Activated T-helper 1 cell treated with anti-CD3 and anti-CD28 coated beads, Interleukin-12 subunit alpha, Interleukin-12 subunit beta, Interleukin-2, Interleukin-4 antibody, amounts not matched to agents 30 ng/mL and 10 ng/mL and 1 ng/mL, durations not matched to agents 14 hours and 24 hours and 36 hours (primary cell): ENCODE data around the gene LCTL. TPM values are rescaled to one million over a fixed set of nuclear protein-coding genes. Genes with fewer than 3 reads are reported as not detected.

Experiments used
- DNase-seq: peaks from one replicate; pipeline ENCODE4 v3.0.0; 2021; ENCODE audit warnings: low spot score
- H3K27ac Mint-ChIP-seq: one replicate; pipeline ENCODE4 v1.8.0; 2021; ENCODE audit warnings: mild to moderate bottlenecking, mixed read lengths
- H3K27me3 Mint-ChIP-seq: one replicate; pipeline ENCODE4 v1.8.0; 2022; ENCODE audit warnings: mild to moderate bottlenecking, moderate library complexity, mixed read lengths; ENCODE audit not compliant: insufficient read depth
- H3K36me3 Mint-ChIP-seq: one replicate; pipeline ENCODE4 v1.8.0; 2021; ENCODE audit warnings: low read depth, mixed read lengths
- H3K4me1 Mint-ChIP-seq: one replicate; pipeline ENCODE4 v1.8.0; 2021; ENCODE audit warnings: low read depth, mixed read lengths
- H3K4me3 Mint-ChIP-seq: one replicate; pipeline ENCODE4 v1.8.0; 2021; ENCODE audit warnings: mild to moderate bottlenecking, moderate library complexity, mixed read lengths
- H3K9me3 Mint-ChIP-seq: one replicate; pipeline ENCODE4 v1.8.0; 2021; ENCODE audit warnings: mixed read lengths
- intact Hi-C: fragments of 100-400 bp; cut with micrococcal nuclease; formaldehyde crosslinking; loops from one replicate; pipeline ENCODE4 v1.15.1; 2024
- total RNA-seq: library from RNA; stranded (reverse); gene quantifications from 2 replicates; pipeline ENCODE4 v1.2.3, GENCODE V29; 2022

LCTL gene
- total RNA-seq, 1 donor from 2014 or later, result not detected

- H3K36me3 Mint-ChIP-seq, result no peaks in the 10 kb centered on the region
- DNase-seq, result no peak
- intact Hi-C loops, result no loop called here
- H3K27me3 Mint-ChIP-seq, result peaks cover 8% of the 10 kb centered on the region
- no peaks in the 10 kb centered on the region for H3K4me1 Mint-ChIP-seq
- no peaks in the 10 kb centered on the region for H3K9me3 Mint-ChIP-seq
- H3K27ac Mint-ChIP-seq, result no peak overlapping the region
- H3K4me3 Mint-ChIP-seq, result no peak overlapping the region
These were observed 22.7 kb upstream of the LCTL start for GRCh38 chr15:66588537-66588936.

DNA sequence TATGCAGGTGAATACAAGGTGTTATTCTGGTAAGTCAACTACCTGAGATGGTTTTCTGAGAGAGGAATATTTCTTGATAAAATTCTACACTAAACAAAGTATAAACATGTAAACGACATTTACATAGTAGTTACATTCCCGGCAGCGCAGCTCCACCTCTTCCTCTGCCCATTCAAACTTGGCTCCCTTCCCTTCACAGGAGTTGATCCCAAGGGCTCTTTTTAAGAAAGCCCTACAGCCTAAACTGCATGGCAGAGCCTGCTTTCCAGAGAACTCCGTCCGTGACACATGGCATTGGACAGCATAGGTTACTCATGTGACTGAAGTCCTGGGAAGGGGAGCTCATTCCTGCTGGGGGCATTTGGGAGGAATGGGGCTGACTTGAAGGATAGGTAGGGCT lies 22.0 kb upstream of the LCTL start:
- no peak overlapping the region for H3K4me3 Mint-ChIP-seq
- no peak for DNase-seq
- no peaks in the 10 kb centered on the region for H3K36me3 Mint-ChIP-seq
- intact Hi-C loops, result no loop called here
- H3K9me3 Mint-ChIP-seq, result no peaks in the 10 kb centered on the region
- H3K27me3 Mint-ChIP-seq, result peaks cover 6% of the 10 kb centered on the region
- no peak overlapping the region for H3K27ac Mint-ChIP-seq
- H3K4me1 Mint-ChIP-seq, result no peaks in the 10 kb centered on the region

DNA sequence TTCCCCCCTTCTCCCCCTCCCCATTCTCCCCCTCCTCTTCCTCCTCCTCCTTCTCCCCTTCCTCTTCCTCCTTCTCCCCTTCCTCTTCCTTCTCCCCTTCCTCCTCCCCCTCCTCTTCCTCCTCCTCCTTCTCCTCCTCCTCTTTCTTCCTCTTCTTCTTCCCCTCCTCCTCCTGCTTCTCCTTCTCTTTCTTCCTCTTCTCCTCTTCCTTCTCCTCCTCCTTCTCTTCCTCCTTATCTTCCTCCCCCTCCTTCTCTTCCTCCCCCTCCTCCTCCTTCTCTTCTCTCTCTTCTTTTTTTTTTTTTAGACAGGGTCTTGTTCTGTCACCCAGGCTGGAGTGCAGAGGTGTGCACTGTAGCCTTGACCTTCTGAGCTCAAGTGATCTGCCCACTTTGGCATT lies 21.2 kb upstream of the LCTL start:
- Mint-ChIP-seq H3K27me3 (peaks cover 6% of the 10 kb centered on the region), H3K4me3 (no peak overlapping the region), H3K27ac (no peak overlapping the region), H3K36me3 (no peaks in the 10 kb centered on the region), H3K9me3 (no peaks in the 10 kb centered on the region), H3K4me1 (no peaks in the 10 kb centered on the region)
- no peak for DNase-seq
- intact Hi-C loops, result no loop called here

DNA sequence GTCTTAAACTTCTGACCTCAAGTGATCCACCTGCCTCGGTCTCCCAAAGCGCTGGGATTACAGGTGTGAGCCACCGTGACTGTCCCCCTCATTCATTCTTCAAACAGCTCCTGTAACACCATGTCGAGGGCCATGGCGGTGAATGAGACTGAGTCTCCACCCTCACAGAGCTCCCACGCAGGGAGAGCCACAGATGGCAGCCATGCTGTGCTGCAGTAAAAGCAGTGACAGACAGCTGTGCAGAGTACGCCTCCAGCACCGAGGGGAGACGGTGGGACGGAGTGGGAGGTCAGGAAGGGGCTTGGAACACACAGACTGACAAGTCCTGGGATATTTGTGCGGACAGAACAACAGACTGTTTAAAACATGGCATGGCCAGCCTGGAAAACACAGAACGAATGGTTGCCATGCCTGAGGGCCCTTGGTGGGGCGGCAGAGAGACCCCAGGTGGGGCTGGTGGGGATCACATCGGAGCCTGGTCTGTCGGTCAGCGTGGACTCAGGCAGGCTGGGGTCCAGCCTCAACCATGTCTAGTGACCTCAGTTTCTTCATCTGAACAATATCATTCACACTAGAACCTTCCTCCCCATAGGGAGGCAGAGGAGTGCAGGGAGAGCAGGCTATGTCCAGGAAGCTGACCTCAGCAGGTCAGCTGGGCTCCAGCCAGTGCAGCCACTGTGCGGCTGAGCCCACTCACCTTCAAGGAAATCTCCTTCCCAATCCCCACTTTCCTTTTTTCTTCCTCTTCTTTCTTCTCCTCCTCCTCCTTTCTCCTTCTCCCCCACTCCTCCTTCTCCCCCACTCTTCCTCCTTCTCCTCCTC lies 20.6 kb upstream of the LCTL start:
- H3K9me3 Mint-ChIP-seq, result no peaks in the 10 kb centered on the region
- DNase-seq, result no peak
- no peaks in the 10 kb centered on the region for H3K36me3 Mint-ChIP-seq
- no peak overlapping the region for H3K4me3 Mint-ChIP-seq
- H3K4me1 Mint-ChIP-seq, result no peaks in the 10 kb centered on the region
- intact Hi-C loops, result no loop called here
- peaks cover 6% of the 10 kb centered on the region for H3K27me3 Mint-ChIP-seq
- no peak overlapping the region for H3K27ac Mint-ChIP-seq

- Mint-ChIP-seq H3K9me3 (no peaks in the 10 kb centered on the region), H3K27ac (no peak overlapping the region), H3K36me3 (no peaks in the 10 kb centered on the region)
These were observed 16.3 kb upstream of the LCTL start for GRCh38 chr15:66581972-66582537.

GRCh38 chr15:66580643-66581042 lies 14.8 kb upstream of the LCTL start:
- Mint-ChIP-seq H3K36me3 (no peaks in the 10 kb centered on the region), H3K4me3 (no peak overlapping the region), H3K27me3 (peaks cover 4% of the 10 kb centered on the region), H3K9me3 (no peaks in the 10 kb centered on the region), H3K4me1 (no peaks in the 10 kb centered on the region), H3K27ac (no peak overlapping the region)
- no peak for DNase-seq
- intact Hi-C loops, result no loop called here

More at GRCh38 chr15:66581972-66582537, 16.3 kb upstream of the LCTL start:
- Mint-ChIP-seq H3K27me3 (peaks cover 7% of the 10 kb centered on the region), H3K4me3 (no peak overlapping the region), H3K4me1 (no peaks in the 10 kb centered on the region)
- DNase-seq, result no peak
- intact Hi-C loops, result no loop called here

GRCh38 chr15:66578286-66578875 lies 12.6 kb upstream of the LCTL start:
- Mint-ChIP-seq H3K27me3 (peaks cover 1% of the 10 kb centered on the region), H3K27ac (no peak overlapping the region), H3K4me3 (no peak overlapping the region), H3K9me3 (no peaks in the 10 kb centered on the region), H3K4me1 (no peaks in the 10 kb centered on the region), H3K36me3 (no peaks in the 10 kb centered on the region)
- intact Hi-C loops, result no loop called here
- no peak for DNase-seq

DNA sequence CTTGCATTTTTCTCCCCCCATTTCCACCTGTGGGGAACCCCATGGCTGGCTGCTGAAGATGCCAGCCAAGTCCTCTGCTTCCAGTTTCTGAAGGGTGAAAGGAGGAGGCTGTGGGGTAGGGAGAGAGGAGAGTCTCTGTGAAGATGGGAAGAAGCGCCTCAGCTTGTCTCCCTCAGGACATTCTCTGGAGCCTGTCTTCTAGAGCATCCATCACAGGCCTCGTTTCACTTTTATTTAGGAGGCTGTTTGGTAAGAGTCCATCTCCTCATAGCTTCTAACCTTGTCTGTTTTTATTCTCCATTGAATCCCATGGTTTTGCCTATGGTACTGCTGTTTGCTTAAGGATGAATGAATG lies 8.8 kb upstream of the LCTL start:
- no peaks in the 10 kb centered on the region for H3K36me3 Mint-ChIP-seq
- no peak overlapping the region for H3K4me3 Mint-ChIP-seq
- no peak overlapping the region for H3K27ac Mint-ChIP-seq
- no peak for DNase-seq
- H3K27me3 Mint-ChIP-seq, result no peaks in the 10 kb centered on the region
- no peaks in the 10 kb centered on the region for H3K4me1 Mint-ChIP-seq
- intact Hi-C loops, result no loop called here
- H3K9me3 Mint-ChIP-seq, result no peaks in the 10 kb centered on the region

- H3K9me3 Mint-ChIP-seq, result no peaks in the 10 kb centered on the region
- no peak for DNase-seq
- intact Hi-C loops, result no loop called here
- H3K4me1 Mint-ChIP-seq, result no peaks in the 10 kb centered on the region
- no peak overlapping the region for H3K4me3 Mint-ChIP-seq
- no peaks in the 10 kb centered on the region for H3K36me3 Mint-ChIP-seq
- no peak overlapping the region for H3K27ac Mint-ChIP-seq
- H3K27me3 Mint-ChIP-seq, result no peaks in the 10 kb centered on the region
These were observed 8.2 kb upstream of the LCTL start for GRCh38 chr15:66573719-66574595.

DNA sequence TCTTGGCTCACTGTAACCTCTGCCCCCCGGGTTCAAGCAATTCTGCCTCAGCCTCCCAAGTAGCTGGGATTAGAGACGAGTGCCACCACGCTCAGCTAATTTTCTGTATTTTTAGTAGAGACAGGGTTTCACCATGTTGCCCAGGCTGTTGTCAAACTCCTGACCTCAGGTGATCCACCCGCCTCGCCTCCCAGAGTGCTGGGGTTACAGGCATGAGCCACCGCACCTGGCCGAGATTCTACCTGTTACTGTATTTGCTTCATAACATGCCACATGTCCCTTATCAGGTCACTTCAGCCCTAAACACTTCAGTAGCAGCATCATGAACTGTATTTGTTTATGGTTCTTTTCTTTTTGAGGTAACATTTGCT lies 7.5 kb upstream of the LCTL start:
- Mint-ChIP-seq H3K27me3 (no peaks in the 10 kb centered on the region), H3K27ac (no peak overlapping the region), H3K9me3 (no peaks in the 10 kb centered on the region), H3K36me3 (no peaks in the 10 kb centered on the region), H3K4me3 (no peak overlapping the region), H3K4me1 (no peaks in the 10 kb centered on the region)
- intact Hi-C loops, result no loop called here
- no peak for DNase-seq

- peaks cover 2% of the 10 kb centered on the region for H3K4me1 Mint-ChIP-seq
- H3K27me3 Mint-ChIP-seq, result no peaks in the 10 kb centered on the region
- DNase-seq, result no peak
- no peak overlapping the region for H3K4me3 Mint-ChIP-seq
- no peaks in the 10 kb centered on the region for H3K9me3 Mint-ChIP-seq
- intact Hi-C loops, result no loop called here
- no peaks in the 10 kb centered on the region for H3K36me3 Mint-ChIP-seq
- H3K27ac Mint-ChIP-seq, result no peak overlapping the region
These were observed 6.3 kb upstream of the LCTL start for GRCh38 chr15:66572146-66572545.

GRCh38 chr15:66570842-66571478 lies 5.2 kb upstream of the LCTL start:
- Mint-ChIP-seq H3K4me3 (no peak overlapping the region), H3K9me3 (no peaks in the 10 kb centered on the region), H3K27ac (no peak overlapping the region), H3K27me3 (no peaks in the 10 kb centered on the region), H3K4me1 (peaks cover 12% of the 10 kb centered on the region), H3K36me3 (no peaks in the 10 kb centered on the region)
- DNase-seq, result no peak
- intact Hi-C loops, result no loop called here
